GM23338 (cell line): Measurements from ENCODE around the gene SLC25A22.

Source experiments
- EZH2 ChIP-seq: fragments of 200-600 bp; sonication (generic); IDR thresholded peaks from one replicate; pipeline ENCODE4 v1.8.0; 2017; ENCODE audit warnings: antibody characterized with exemption, mild to moderate bottlenecking, low read depth; ENCODE audit not compliant: unreplicated experiment
- EZH2phosphoT487 ChIP-seq: fragments of 200-600 bp; sonication (generic); IDR thresholded peaks from one replicate; pipeline ENCODE4 v1.8.1; 2018; ENCODE audit warnings: antibody characterized with exemption; ENCODE audit not compliant: unreplicated experiment
- POLR2AphosphoS5 ChIP-seq: IDR thresholded peaks from 2 replicates; pipeline ENCODE4 v1.6.1; 2016; ENCODE audit warnings: antibody characterized with exemption, low read depth
- ZNF331 ChIP-seq: fragments of 250-450 bp; sonication (Bioruptor Pico); IDR thresholded peaks from 2 replicates; pipeline ENCODE4 v1.5.0; 2020; ENCODE audit warnings: low read depth, mild to moderate bottlenecking, moderate library complexity
- TF ChIP-seq, protein P1 (sequence below), 2 experiments: fragments of 200-600 bp in 1 of 2; sonication (generic) in 1 of 2; conservative IDR thresholded peaks; 2 replicates each; pipeline versions ENCODE4 v1.5.1 to v1.6.1; 2016 to 2017; ENCODE audit warnings: antibody characterized with exemption in 2 of 2, low read depth in 2 of 2, mild to moderate bottlenecking in 2 of 2, moderate library complexity in 1 of 2
- TF ChIP-seq, protein P2 (sequence below): IDR thresholded peaks from one replicate; pipeline ENCODE4 v1.6.1; 2018; ENCODE audit warnings: antibody characterized with exemption; ENCODE audit not compliant: unreplicated experiment

- TF ChIP-seq POLR2AphosphoS5 (no peak; the same call in none of the 2 replicates), ZNF331 (CRISPR knock-in tag) (no peak), EZH2 (no peak), EZH2phosphoT487 (no peak)
- TF ChIP-seq, protein P1, sequence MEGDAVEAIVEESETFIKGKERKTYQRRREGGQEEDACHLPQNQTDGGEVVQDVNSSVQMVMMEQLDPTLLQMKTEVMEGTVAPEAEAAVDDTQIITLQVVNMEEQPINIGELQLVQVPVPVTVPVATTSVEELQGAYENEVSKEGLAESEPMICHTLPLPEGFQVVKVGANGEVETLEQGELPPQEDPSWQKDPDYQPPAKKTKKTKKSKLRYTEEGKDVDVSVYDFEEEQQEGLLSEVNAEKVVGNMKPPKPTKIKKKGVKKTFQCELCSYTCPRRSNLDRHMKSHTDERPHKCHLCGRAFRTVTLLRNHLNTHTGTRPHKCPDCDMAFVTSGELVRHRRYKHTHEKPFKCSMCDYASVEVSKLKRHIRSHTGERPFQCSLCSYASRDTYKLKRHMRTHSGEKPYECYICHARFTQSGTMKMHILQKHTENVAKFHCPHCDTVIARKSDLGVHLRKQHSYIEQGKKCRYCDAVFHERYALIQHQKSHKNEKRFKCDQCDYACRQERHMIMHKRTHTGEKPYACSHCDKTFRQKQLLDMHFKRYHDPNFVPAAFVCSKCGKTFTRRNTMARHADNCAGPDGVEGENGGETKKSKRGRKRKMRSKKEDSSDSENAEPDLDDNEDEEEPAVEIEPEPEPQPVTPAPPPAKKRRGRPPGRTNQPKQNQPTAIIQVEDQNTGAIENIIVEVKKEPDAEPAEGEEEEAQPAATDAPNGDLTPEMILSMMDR (conservative IDR thresholded peaks at IDR 0.05; ENCODE audit: low read depth in 2 of 2) = no peak
- TF ChIP-seq, protein P2, sequence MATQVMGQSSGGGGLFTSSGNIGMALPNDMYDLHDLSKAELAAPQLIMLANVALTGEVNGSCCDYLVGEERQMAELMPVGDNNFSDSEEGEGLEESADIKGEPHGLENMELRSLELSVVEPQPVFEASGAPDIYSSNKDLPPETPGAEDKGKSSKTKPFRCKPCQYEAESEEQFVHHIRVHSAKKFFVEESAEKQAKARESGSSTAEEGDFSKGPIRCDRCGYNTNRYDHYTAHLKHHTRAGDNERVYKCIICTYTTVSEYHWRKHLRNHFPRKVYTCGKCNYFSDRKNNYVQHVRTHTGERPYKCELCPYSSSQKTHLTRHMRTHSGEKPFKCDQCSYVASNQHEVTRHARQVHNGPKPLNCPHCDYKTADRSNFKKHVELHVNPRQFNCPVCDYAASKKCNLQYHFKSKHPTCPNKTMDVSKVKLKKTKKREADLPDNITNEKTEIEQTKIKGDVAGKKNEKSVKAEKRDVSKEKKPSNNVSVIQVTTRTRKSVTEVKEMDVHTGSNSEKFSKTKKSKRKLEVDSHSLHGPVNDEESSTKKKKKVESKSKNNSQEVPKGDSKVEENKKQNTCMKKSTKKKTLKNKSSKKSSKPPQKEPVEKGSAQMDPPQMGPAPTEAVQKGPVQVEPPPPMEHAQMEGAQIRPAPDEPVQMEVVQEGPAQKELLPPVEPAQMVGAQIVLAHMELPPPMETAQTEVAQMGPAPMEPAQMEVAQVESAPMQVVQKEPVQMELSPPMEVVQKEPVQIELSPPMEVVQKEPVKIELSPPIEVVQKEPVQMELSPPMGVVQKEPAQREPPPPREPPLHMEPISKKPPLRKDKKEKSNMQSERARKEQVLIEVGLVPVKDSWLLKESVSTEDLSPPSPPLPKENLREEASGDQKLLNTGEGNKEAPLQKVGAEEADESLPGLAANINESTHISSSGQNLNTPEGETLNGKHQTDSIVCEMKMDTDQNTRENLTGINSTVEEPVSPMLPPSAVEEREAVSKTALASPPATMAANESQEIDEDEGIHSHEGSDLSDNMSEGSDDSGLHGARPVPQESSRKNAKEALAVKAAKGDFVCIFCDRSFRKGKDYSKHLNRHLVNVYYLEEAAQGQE = no peak
These were observed 11.6 kb downstream of the SLC25A22 start for GRCh38 chr11:786235-787083.
